ENCODE measurements around the gene ZPBP2. TPM values are rescaled to one million over a fixed set of nuclear protein-coding genes. Genes with fewer than 3 reads are reported as not detected.

The ZPBP2 gene
- total and polyA plus RNA-seq, 2 of the 13 experiments (the other 11 are each of a cell fraction or from before 2014, with no cell fraction given): not detected

DNA sequence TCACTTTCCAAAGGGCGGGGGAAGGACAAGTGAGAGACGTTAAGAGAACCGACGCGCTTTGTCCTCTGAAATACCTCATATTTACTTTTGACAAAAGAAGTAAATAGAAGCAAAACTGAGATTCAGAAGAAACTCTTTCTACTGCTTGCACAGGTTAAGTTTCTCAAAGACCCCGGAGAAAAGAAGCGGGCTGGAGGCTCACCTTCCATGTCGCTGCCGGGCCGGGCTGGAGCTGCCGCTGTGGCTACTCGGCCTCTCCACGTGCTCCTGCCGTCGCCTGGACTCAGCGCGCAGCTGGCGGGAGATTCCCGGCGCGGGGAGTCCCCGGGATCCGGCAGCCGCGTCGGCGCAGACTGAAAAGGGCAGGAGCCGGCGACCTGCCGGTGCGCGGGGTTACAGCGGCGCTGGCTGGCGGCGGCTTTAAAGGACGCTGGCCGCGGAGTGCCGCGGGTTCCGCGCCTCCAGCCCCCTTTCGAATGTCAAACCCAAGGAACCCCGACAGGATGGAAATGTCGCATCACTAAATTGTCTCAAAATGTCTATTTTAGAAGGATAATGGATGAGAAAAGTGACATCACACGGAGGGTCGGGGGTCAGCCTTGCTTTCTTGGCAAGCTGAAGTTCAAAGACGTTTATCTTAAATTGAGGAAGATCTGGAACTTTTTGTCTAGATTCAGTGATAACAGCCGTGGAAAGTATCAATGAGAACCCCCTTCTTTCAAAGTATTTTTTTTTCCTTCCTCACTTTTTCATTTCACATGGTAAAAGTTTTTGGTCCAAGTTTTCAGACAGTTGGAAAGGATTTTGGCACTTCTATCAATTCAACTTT is 3.9 kb upstream of the ZPBP2 start, which contains the start of gene IKZF3 (continued):
- 0 out of 2 replicates have a peak, but pooled peaks have one; percentile 33 for TF ChIP-seq ZNF292 (CRISPR knock-in tag; IDR thresholded peaks at IDR 0.05; ENCODE audit: borderline replicate concordance, low read depth)
- TF ChIP-seq, protein P1, sequence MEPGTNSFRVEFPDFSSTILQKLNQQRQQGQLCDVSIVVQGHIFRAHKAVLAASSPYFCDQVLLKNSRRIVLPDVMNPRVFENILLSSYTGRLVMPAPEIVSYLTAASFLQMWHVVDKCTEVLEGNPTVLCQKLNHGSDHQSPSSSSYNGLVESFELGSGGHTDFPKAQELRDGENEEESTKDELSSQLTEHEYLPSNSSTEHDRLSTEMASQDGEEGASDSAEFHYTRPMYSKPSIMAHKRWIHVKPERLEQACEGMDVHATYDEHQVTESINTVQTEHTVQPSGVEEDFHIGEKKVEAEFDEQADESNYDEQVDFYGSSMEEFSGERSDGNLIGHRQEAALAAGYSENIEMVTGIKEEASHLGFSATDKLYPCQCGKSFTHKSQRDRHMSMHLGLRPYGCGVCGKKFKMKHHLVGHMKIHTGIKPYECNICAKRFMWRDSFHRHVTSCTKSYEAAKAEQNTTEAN (CRISPR knock-in tag; conservative IDR thresholded peaks at IDR 0.05): peak; percentile 95
- no peak for TF ChIP-seq CEBPZ (IDR thresholded peaks at IDR 0.05; ENCODE audit: low read length)
- TF ChIP-seq ZNF878 (CRISPR knock-in tag; IDR thresholded peaks at IDR 0.05): peak; percentile 99
- peak; percentile 99 for TF ChIP-seq MEIS2 (CRISPR knock-in tag; IDR thresholded peaks at IDR 0.05)
- 0 out of 2 replicates have a peak, but pooled peaks have one; percentile 55 for TF ChIP-seq MLLT10 (CRISPR knock-in tag; IDR thresholded peaks at IDR 0.05)
- TF ChIP-seq ZNF704 (CRISPR knock-in tag; IDR thresholded peaks at IDR 0.05; ENCODE audit: borderline replicate concordance): peak; percentile 99
- no peak for TF ChIP-seq PAWR (CRISPR knock-in tag; IDR thresholded peaks at IDR 0.05; ENCODE audit: borderline replicate concordance)
- TF ChIP-seq ZBTB38 (CRISPR knock-in tag; IDR thresholded peaks at IDR 0.05): peak; percentile 95; the same call in 1 of the 2 replicates
- TF ChIP-seq, protein P2, sequence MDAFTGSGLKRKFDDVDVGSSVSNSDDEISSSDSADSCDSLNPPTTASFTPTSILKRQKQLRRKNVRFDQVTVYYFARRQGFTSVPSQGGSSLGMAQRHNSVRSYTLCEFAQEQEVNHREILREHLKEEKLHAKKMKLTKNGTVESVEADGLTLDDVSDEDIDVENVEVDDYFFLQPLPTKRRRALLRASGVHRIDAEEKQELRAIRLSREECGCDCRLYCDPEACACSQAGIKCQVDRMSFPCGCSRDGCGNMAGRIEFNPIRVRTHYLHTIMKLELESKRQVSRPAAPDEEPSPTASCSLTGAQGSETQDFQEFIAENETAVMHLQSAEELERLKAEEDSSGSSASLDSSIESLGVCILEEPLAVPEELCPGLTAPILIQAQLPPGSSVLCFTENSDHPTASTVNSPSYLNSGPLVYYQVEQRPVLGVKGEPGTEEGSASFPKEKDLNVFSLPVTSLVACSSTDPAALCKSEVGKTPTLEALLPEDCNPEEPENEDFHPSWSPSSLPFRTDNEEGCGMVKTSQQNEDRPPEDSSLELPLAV (CRISPR knock-in tag; conservative IDR thresholded peaks at IDR 0.05; ENCODE audit: low read depth): no peak; the same call in 1 of the 2 replicates
- peak; percentile 88 for TF ChIP-seq HBP1 (CRISPR knock-in tag; IDR thresholded peaks at IDR 0.05; ENCODE audit: low read depth)
- peak; percentile 91; the same call in 1 of the 2 replicates for TF ChIP-seq ZNF333 (CRISPR knock-in tag; IDR thresholded peaks at IDR 0.05; ENCODE audit: borderline replicate concordance)
- TF ChIP-seq REXO4 (CRISPR knock-in tag; IDR thresholded peaks at IDR 0.05; ENCODE audit: borderline replicate concordance): peak; percentile 92; the same call in 1 of the 2 replicates
- peak; percentile 89; the same call in 1 of the 2 replicates for TF ChIP-seq YEATS2 (CRISPR knock-in tag; IDR thresholded peaks at IDR 0.05; ENCODE audit: borderline replicate concordance)
- TF ChIP-seq ARNTL (CRISPR knock-in tag; IDR thresholded peaks at IDR 0.05): peak; percentile 94
- no peak for TF ChIP-seq ZNF432 (CRISPR knock-in tag; IDR thresholded peaks at IDR 0.05; ENCODE audit: borderline replicate concordance)
- TF ChIP-seq DR1 (CRISPR knock-in tag; IDR thresholded peaks at IDR 0.05): peak; percentile 68
